ENCODE results near the gene TRAK1.

DNA sequence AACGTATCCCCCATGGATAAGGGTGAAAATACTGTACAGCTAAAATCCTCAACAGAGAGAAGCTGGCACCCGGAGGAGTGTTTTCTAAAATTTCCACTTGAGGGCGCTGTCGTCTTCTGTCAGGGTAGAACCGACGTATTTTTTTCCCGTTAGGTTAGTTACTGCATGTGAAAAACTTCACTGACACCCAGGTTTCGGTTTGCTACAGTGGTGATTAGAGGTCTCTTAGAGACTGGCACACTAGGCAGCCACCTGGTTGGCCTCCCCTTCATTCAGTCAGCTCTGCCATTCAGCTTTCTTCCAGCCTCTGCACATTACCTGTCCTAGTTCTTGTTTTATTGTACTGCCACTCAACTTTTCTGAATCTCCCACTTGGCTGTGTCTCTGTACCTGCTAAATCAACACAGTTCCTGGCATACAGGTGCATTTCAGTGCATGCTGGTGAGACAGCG lies 156.4 kb downstream of the TRAK1 start:
- TF ChIP-seq, protein P1, sequence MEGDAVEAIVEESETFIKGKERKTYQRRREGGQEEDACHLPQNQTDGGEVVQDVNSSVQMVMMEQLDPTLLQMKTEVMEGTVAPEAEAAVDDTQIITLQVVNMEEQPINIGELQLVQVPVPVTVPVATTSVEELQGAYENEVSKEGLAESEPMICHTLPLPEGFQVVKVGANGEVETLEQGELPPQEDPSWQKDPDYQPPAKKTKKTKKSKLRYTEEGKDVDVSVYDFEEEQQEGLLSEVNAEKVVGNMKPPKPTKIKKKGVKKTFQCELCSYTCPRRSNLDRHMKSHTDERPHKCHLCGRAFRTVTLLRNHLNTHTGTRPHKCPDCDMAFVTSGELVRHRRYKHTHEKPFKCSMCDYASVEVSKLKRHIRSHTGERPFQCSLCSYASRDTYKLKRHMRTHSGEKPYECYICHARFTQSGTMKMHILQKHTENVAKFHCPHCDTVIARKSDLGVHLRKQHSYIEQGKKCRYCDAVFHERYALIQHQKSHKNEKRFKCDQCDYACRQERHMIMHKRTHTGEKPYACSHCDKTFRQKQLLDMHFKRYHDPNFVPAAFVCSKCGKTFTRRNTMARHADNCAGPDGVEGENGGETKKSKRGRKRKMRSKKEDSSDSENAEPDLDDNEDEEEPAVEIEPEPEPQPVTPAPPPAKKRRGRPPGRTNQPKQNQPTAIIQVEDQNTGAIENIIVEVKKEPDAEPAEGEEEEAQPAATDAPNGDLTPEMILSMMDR (IDR thresholded peaks at IDR 0.05): peak; percentile 83
- no peak for TF ChIP-seq EZH2 (IDR thresholded peaks at IDR 0.05; ENCODE audit: borderline replicate concordance, insufficient read depth, low read depth, low read length, poor library complexity, severe bottlenecking)

Measured in B cell (primary cell).